Nephron progenitor cell (in vitro differentiated cells): ENCODE data around the gene RAC3.

Source experiments
- DNase-seq: peaks from one replicate; pipeline ENCODE4 v3.0.0; 2021
- H3K27ac Mint-ChIP-seq: 2 replicates; pipeline ENCODE4 v1.8.0; 2021; ENCODE audit warnings: mild to moderate bottlenecking, moderate library complexity, mixed read lengths
- H3K27me3 Mint-ChIP-seq: 2 replicates; pipeline ENCODE4 v1.8.0; 2021; ENCODE audit warnings: mild to moderate bottlenecking, low read depth, mixed read lengths; ENCODE audit not compliant: poor library complexity
- H3K36me3 Mint-ChIP-seq: 2 replicates; pipeline ENCODE4 v1.8.0; 2021; ENCODE audit warnings: low read depth, mixed read lengths
- H3K4me1 Mint-ChIP-seq: 2 replicates; pipeline ENCODE4 v1.8.0; 2021; ENCODE audit warnings: mixed read lengths
- H3K4me3 Mint-ChIP-seq: 2 replicates; pipeline ENCODE4 v1.8.0; 2021; ENCODE audit warnings: mild to moderate bottlenecking, moderate library complexity, mixed read lengths
- H3K9me3 Mint-ChIP-seq: 2 replicates; pipeline ENCODE4 v1.8.0; 2021; ENCODE audit warnings: mild to moderate bottlenecking, moderate library complexity, mixed read lengths
- TF ChIP-seq, protein P1 (sequence below): fragments of 200-600 bp; sonication (generic); IDR thresholded peaks from 2 replicates; pipeline ENCODE4 v1.5.0; 2021; ENCODE audit warnings: antibody characterized with exemption

The RAC3 gene

DNA sequence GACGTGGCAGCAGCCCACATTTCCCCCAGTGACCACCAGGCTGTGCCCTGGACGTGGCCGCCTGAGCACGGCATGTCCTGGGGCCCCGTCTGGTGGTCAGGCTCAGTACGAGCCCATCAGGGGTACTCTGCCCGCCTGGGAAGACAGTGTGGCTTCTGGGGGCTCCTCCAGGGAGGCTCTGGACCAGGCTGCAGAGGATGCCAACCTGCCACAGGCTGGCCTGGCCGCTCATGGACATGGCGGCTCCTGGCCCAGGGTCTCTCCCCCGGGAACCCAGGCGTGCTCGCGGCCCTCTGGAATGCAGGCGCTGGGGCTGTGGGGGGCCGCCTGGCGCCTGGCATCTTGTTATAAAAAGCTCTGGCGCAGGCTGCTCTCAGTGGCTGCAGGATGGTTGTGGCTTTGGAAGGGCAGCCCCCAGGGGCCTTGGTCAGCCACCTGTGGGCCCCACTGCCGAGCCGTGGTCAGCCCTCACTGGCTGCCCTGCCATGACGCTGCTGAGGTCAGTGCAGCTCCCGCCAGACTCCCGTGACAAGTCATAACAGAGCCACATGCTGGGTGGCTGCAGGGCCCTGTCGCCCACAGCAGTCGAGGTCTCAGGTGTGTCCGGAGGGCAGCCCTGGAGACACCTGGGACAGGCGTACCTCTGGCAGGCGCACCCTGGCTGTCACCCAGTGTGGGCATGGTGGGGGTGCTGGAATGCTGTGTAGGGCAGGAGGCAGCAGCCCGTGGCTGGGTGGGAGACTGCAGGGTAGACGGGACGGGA is 23.8 kb upstream of the RAC3 start:
- DNase-seq = peak; percentile 8
- no peak overlapping the region for H3K4me3 Mint-ChIP-seq
- no peaks in the 10 kb centered on the region for H3K27me3 Mint-ChIP-seq
- no peaks in the 10 kb centered on the region for H3K36me3 Mint-ChIP-seq
- TF ChIP-seq, protein P1, sequence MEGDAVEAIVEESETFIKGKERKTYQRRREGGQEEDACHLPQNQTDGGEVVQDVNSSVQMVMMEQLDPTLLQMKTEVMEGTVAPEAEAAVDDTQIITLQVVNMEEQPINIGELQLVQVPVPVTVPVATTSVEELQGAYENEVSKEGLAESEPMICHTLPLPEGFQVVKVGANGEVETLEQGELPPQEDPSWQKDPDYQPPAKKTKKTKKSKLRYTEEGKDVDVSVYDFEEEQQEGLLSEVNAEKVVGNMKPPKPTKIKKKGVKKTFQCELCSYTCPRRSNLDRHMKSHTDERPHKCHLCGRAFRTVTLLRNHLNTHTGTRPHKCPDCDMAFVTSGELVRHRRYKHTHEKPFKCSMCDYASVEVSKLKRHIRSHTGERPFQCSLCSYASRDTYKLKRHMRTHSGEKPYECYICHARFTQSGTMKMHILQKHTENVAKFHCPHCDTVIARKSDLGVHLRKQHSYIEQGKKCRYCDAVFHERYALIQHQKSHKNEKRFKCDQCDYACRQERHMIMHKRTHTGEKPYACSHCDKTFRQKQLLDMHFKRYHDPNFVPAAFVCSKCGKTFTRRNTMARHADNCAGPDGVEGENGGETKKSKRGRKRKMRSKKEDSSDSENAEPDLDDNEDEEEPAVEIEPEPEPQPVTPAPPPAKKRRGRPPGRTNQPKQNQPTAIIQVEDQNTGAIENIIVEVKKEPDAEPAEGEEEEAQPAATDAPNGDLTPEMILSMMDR = no peak
- no peaks in the 10 kb centered on the region for H3K9me3 Mint-ChIP-seq
- no peak overlapping the region for H3K27ac Mint-ChIP-seq
- peaks cover 32% of the 10 kb centered on the region for H3K4me1 Mint-ChIP-seq

DNA sequence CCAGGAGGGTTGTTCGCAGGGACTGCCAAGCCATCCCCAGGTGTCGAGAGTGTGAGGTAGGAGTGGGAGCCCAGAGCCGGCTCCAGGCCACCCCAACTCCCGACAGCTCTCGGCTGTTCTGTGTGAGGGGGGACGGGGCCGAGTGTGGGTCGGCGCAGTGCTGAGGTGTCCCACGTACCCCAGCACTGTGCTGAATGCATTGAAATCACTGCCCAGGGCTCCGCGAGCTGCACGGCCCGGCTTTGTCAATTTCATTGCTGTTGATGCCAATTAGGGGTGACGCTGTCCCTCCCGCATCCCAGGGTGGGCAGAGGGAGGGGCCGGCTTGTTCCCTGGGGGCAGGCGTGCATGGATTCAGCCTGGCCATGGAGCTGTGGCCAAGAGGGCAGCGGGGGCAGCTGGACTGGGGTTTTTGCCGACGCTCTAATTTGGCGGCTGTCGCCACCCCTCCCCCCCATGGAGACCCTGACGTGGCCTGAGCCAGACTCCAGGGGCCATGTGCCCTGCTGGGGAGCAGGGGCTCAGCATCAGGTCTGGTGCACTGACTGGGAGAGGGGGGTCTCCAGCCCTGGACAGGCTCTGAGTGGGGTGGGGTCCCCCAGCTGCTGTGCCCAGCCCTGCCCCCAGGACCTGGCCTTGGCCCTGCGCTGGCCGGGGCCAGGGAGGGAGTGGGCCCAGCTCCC is 23.1 kb upstream of the RAC3 start:
- peaks cover 32% of the 10 kb centered on the region for H3K4me1 Mint-ChIP-seq
- H3K27ac Mint-ChIP-seq = no peak overlapping the region
- TF ChIP-seq, protein P1 = no peak
- no peaks in the 10 kb centered on the region for H3K36me3 Mint-ChIP-seq
- no peak overlapping the region for H3K4me3 Mint-ChIP-seq
- no peaks in the 10 kb centered on the region for H3K9me3 Mint-ChIP-seq
- DNase-seq = no peak
- H3K27me3 Mint-ChIP-seq = no peaks in the 10 kb centered on the region

DNA sequence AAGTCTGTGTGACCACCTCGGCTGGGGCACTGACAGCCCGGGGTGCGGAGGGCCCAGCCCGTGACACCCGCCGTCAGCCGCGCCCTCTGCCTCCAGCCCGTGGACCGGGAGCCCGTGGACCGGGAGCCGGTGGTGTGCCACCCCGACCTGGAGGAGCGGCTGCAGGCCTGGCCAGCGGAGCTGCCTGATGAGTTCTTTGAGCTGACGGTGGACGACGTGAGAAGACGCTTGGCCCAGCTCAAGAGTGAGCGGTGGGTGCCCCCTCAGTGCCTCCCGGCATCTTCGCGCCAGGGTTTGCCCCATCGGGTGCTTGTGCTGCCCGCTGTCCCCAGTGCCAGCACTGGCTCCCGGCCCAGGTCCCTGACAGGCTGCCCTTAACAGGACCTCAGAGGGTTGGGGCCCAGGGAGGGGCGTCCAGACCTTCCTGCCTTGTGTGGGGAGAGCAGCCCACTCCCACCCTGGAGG is 22.5 kb upstream of the RAC3 start:
- Mint-ChIP-seq H3K27me3 (no peaks in the 10 kb centered on the region), H3K4me1 (peaks cover 29% of the 10 kb centered on the region), H3K4me3 (no peak overlapping the region), H3K9me3 (no peaks in the 10 kb centered on the region), H3K27ac (no peak overlapping the region), H3K36me3 (no peaks in the 10 kb centered on the region)
- no peak for DNase-seq
- TF ChIP-seq, protein P1 = no peak

DNA sequence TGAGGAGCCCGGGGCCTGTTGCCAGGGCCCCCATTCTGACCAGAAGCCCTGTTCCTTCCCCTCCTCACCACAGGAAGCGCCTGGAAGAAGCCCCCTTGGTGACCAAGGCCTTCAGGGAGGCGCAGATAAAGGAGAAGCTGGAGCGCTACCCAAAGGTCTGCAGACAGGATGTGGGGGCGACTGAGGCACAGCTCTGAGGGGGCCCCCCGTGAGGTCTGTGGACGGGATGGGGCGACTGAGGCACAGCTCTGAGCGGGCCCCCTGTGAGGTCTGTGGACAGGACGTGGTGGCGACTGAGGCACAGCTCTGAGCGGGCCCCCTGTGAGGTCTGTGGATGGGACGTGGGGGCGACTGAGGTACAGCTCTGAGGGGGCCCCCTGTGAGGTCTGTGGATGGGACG is 22.1 kb upstream of the RAC3 start:
- TF ChIP-seq, protein P1 = no peak
- no peak overlapping the region for H3K4me3 Mint-ChIP-seq
- H3K27ac Mint-ChIP-seq = no peak overlapping the region
- DNase-seq = no peak
- H3K36me3 Mint-ChIP-seq = no peaks in the 10 kb centered on the region
- no peaks in the 10 kb centered on the region for H3K9me3 Mint-ChIP-seq
- peaks cover 29% of the 10 kb centered on the region for H3K4me1 Mint-ChIP-seq
- H3K27me3 Mint-ChIP-seq = no peaks in the 10 kb centered on the region

DNA sequence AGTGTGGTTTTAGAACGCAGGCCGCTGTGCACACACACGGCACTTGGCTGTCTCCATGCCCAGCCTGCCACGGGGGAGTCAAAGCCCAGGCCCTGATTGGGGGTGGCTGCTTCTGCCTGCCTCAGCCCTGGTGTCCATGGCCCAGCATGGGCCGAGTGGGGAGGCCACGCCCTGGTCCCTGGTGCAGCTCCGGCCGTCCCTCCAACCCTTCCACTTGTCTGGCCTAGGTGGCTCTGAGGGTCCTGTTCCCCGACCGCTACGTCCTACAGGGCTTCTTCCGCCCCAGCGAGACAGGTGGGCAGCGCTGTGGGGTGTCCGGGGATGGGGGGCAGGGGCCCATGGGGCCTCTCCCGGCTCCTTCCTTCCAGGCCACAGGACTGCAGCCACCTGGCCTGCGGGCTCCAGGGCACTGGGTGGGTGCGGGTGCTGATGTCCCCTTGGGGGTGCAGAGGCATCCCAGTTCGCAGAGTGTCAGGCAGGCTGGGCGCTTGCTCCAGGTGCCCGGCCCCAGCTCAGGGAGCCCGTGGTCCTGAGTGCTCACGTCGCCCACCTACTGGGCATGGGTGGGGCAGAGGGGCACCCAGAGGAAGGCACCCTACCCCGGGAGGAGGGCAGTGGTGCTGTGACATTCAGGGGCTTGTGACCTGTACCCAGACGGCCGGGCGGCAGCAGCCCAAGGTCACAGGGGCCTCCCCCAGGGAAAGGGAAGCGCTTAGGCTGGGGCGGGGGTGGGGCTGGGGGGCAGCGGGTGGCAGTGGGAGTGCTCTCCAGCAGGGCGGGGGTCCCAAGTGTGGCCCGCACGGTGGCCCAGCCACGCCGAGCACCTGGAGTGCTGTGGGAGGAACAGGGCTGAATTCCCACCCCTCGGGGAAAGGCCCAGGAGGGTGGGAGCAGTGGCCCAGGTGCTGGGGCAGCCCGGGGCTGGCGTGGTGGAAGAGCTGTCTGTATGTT is 20.6 kb upstream of the RAC3 start:
- Mint-ChIP-seq H3K36me3 (no peaks in the 10 kb centered on the region), H3K27me3 (no peaks in the 10 kb centered on the region), H3K4me1 (peaks cover 25% of the 10 kb centered on the region), H3K27ac (no peak overlapping the region), H3K4me3 (no peak overlapping the region), H3K9me3 (no peaks in the 10 kb centered on the region)
- DNase-seq = no peak
- TF ChIP-seq, protein P1 = no peak
